OCI-LY7 (cell line): ENCODE data around the gene CCDC9B.

Experiments
- CTCF ChIP-seq: fragments of 200-600 bp; sonication (generic); conservative IDR thresholded peaks from 2 replicates; pipeline ENCODE4 v1.5.1; 2014; ENCODE audit warnings: mild to moderate bottlenecking, antibody characterized with exemption, low read length, moderate library complexity, mixed read lengths
- EZH2phosphoT487 ChIP-seq: fragments of 200-600 bp; sonication (generic); IDR thresholded peaks from 2 replicates; pipeline ENCODE4 v1.6.1; 2018; ENCODE audit warnings: low read depth, borderline replicate concordance, mild to moderate bottlenecking, mixed run types, antibody characterized with exemption, low read length, moderate library complexity, mixed read lengths

DNA sequence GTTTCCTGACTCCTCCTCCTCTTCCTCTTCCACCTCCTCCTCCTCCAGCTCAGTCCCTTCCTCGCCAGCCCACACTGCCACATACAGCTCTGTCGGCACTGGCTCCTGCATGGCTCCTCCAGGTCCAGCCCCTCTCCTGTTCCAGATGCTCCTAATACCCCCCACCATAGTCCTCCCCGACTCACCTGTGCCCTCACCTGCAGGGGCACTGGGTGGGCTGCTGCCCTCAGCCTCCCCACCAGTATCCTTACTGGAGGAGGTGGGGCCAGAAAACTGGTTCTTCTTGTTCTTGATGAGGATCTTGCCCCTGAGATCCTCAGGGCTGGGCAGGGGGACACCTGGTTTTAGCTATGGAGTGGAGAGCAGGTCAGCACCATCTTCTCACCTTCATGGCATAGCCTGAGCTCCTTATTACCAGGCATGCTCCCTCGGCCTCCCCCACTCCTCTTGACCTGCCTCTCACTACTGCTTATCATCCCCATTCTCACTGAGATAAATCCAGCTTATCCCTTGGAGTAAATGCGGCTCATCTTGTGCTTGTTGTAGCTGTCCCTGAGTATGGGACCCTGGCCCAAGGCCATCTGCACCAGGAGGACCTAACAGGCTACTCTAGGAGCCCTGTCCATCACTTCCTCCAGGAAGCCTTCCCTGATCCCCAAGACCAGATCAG, 44.0 kb downstream of the CCDC9B start:
- TF ChIP-seq CTCF (no peak), EZH2phosphoT487 (no peak)
